Glomerular endothelial cell (primary cell): ENCODE results near the gene TTC39B. TPM values are rescaled to one million over a fixed set of nuclear protein-coding genes. Genes with fewer than 3 reads are reported as not detected.
A peak's percentile ranks its signal among the peaks of the same experiment; 100 is the strongest.

Experiments used
- DNase-seq: peaks from one replicate; pipeline ENCODE4 v3.0.0-alpha.2; 2011; ENCODE audit warnings: low read depth, low spot score; ENCODE audit errors: extremely low read depth
- total RNA-seq: library from RNA; depleted of rRNA; stranded (reverse); fragments of >200 nt; gene quantifications from 2 replicates; pipeline ENCODE4 v1.2.3, GENCODE V29; 2015

Gene TTC39B
- total RNA-seq, 1 donor from 2014 or later: 3.6 TPM

- no peak for DNase-seq
Measured at GRCh38 chr9:15231788-15232635, 75.0 kb downstream of the TTC39B start.

GRCh38 chr9:15229409-15229808, 77.6 kb downstream of the TTC39B start:
- no peak for DNase-seq

GRCh38 chr9:15227491-15227890, 79.5 kb downstream of the TTC39B start:
- no peak for DNase-seq

- no peak for DNase-seq
Measured at GRCh38 chr9:15225564-15226126, 81.4 kb downstream of the TTC39B start.

GRCh38 chr9:15222313-15222712, 84.7 kb downstream of the TTC39B start:
- no peak for DNase-seq

GRCh38 chr9:15221746-15222145, 85.3 kb downstream of the TTC39B start:
- no peak for DNase-seq

GRCh38 chr9:15220658-15221318, 86.2 kb downstream of the TTC39B start:
- no peak for DNase-seq

GRCh38 chr9:15219546-15219945, 87.5 kb downstream of the TTC39B start:
- no peak for DNase-seq

- DNase-seq: no peak
Measured at GRCh38 chr9:15218994-15219393, 88.0 kb downstream of the TTC39B start.

GRCh38 chr9:15213249-15213648, 93.8 kb downstream of the TTC39B start:
- DNase-seq: no peak

- DNase-seq: no peak
Measured at GRCh38 chr9:15211815-15212495, 95.1 kb downstream of the TTC39B start.

GRCh38 chr9:15211160-15211814, 95.7 kb downstream of the TTC39B start:
- peak; percentile 36 for DNase-seq

- no peak for DNase-seq
Measured at GRCh38 chr9:15206903-15207696, 99.9 kb downstream of the TTC39B start.

GRCh38 chr9:15205632-15206420, 101.2 kb downstream of the TTC39B start:
- DNase-seq: no peak

- DNase-seq: no peak
Measured at GRCh38 chr9:15203581-15203980, 103.4 kb downstream of the TTC39B start.

GRCh38 chr9:15200111-15200510, 106.9 kb downstream of the TTC39B start:
- DNase-seq: no peak

GRCh38 chr9:15192856-15193255, 114.2 kb downstream of the TTC39B start:
- DNase-seq: no peak

GRCh38 chr9:15191378-15191777, 115.6 kb downstream of the TTC39B start:
- no peak for DNase-seq

GRCh38 chr9:15189481-15189880, 117.5 kb downstream of the TTC39B start:
- no peak for DNase-seq
